SH-SY5Y (cell line): ENCODE results near the gene FGF2.

Source experiments
- GATA2 ChIP-seq: IDR thresholded peaks from 2 replicates; pipeline ENCODE4 v1.6.1; 2011; ENCODE audit warnings: mild to moderate bottlenecking, low read depth, low read length
- GATA3 ChIP-seq: IDR thresholded peaks from 2 replicates; pipeline ENCODE4 v1.6.1; 2011; ENCODE audit warnings: low read depth, mild to moderate bottlenecking, low read length, moderate library complexity

DNA sequence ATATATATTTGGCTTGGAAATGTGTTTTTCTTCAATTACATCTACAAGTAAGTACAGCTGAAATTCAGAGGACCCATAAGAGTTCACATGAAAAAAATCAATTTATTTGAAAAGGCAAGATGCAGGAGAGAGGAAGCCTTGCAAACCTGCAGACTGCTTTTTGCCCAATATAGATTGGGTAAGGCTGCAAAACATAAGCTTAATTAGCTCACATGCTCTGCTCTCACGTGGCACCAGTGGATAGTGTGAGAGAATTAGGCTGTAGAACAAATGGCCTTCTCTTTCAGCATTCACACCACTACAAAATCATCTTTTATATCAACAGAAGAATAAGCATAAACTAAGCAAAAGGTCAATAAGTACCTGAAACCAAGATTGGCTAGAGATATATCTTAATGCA, 69.6 kb downstream of the FGF2 start:
- TF ChIP-seq GATA2: no peak
- no peak for TF ChIP-seq GATA3
